ENCODE data around the gene PRDM1.

The PRDM1 gene

DNA sequence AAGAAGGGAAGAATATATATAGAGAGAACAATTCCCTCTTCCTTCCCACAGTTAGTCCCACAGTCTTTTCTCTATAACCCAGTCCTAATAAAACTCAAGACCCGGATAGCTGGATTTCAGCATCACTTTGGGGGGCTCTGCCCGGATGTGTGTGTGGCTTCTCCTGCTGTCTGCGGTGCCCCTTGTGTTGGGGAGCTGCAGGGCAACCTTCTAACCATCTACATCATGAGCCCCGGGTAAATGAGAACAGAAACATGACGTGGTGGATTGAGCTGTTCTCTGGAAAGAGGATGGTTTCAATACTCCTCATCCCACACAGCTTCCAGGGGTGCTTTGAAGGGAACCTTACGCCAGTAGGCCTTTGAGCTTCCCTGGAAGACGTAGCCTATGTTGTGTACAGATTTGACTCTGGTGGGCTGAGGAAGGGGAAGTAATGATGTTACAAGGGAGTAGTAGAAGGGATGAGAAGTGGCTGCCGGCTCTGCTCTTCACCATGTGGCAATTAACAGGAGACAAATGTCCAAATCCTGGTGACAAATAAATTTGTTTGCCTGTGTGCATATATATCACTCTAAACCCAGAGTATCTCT, 13.5 kb upstream of the PRDM1 start:
- FAIRE-seq = no peak

GRCh38 chr6:106074146-106074545, 12.0 kb upstream of the PRDM1 start:
- no peak for FAIRE-seq

DNA sequence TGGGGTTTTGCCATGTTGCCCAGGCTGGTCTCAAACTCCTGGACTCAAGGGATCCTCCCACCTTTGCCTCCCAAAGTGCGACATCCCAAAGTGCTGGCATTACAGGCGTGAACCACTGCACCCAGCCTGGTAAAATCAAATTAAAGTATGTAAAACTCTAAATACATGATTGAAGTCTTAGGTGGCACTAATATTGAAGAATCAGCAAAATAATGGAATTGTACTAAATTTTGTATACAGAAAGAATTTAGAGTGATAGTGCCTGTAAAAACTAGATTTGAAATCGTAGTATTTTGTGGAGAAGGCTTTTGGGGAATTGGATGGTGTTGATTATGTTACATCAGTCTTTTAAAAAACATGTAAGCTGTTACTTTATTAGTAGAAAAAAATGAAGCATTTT, 10.0 kb upstream of the PRDM1 start:
- FAIRE-seq = no peak

- no peak for FAIRE-seq
These were observed 9.0 kb upstream of the PRDM1 start for GRCh38 chr6:106077170-106077569.

DNA sequence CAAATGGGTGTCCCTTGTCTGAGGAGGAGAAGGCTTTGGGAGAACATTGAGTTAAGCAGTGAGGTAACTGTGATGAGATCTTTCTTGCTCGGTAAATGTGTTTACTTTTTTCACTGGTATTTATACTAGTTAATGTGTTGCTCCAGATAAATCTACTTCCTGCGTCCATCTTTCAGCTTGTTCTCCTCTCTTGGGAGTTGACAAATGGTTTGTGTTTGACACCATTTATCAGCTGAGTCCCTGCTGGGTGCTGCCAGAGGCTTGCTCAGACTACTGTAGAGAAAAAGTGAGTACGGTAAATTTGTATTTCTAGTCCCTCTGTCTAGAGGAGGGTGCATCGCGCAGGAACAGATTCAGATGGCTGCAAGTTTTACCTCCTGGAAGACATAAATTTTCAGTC, 8.3 kb upstream of the PRDM1 start:
- FAIRE-seq = no peak

- no peak for FAIRE-seq
These were observed 6.0 kb upstream of the PRDM1 start for GRCh38 chr6:106079961-106080762.

DNA sequence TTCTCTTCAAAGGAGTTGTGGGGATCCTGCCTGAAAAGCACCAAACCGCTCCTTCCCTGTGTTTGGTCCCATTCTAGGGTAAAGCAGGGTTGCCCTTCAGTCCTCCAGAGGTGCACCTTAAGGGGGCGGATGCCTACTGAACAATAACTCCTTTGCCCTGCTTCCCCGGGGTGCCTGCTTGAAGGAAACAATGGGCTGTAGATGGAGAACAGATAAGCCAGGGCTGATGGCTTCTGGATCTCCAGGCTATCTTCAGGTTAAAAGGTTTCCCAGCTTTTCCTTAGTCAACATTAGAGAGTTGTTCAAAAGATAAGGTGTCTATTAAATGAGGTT, 5.4 kb upstream of the PRDM1 start:
- FAIRE-seq = no peak

DNA sequence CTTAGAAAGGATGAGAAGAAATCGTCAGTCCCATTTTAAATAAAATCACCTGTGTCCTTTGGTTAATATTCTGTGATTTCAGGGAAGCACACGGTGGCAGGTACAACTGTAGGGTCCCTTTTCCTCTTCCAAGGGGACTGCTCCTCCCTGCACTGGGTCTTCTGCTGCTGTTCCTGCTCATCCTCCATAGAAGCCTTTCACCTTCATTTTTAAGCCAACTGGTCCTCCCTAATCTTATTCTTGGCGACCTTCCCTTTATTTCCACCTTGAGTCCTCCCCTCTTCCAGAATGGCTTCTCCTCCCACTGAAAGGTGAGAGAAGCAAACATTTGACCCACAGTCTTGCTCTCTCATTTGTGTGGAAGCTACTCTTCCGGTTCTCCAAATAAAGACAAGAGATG, 4.4 kb upstream of the PRDM1 start:
- no peak for FAIRE-seq

DNA sequence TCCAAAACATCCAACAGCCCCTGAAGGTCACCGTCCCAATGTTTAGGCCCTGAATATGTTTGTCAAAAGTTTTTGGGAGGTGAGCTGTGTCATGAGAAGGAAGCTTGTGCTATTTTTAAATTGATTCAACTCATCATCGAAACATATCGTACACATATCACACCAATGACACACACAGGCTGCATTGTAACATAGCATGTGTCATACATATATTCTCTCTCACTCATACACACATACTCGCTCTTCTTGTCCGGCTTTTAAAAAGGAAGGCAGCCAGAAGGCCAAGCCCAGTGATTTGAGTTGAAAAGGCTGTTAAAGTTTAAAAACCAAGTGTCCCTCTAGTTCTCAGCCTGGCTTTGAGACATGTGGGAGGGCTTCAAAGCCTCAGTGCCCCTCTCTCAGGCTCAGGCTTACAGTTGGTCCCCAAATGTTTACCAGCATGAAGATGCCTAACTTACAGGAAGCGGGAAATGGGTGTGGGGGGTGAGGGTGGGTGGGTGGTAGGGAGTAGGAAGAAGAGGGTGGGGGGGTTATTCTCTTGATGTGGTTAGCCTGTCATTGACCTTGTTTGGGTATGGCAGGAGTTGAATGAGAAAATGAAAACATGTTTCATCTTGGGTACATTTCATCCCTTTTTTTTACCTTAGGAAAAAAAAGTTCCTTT, 3.3 kb upstream of the PRDM1 start:
- no peak for FAIRE-seq

DNA sequence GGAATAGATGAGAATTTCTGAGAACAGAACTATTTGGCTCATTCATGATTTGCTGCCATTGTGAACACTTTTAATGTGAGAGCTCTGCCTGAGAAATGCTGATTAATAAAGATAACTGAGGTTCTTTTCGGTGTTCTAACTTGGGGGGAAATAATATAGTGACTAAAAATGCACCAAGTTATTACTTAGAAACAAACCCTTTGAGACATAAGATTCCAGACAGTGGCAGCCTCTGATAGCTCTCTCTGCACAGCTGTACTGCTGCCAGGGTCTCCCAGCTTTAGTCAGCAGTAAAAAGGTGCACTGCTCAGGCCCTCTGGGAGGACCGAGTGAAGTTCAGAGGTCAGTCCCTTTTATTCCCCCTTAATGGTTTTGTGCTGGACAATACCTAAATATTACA, 2.5 kb upstream of the PRDM1 start:
- FAIRE-seq = no peak

DNA sequence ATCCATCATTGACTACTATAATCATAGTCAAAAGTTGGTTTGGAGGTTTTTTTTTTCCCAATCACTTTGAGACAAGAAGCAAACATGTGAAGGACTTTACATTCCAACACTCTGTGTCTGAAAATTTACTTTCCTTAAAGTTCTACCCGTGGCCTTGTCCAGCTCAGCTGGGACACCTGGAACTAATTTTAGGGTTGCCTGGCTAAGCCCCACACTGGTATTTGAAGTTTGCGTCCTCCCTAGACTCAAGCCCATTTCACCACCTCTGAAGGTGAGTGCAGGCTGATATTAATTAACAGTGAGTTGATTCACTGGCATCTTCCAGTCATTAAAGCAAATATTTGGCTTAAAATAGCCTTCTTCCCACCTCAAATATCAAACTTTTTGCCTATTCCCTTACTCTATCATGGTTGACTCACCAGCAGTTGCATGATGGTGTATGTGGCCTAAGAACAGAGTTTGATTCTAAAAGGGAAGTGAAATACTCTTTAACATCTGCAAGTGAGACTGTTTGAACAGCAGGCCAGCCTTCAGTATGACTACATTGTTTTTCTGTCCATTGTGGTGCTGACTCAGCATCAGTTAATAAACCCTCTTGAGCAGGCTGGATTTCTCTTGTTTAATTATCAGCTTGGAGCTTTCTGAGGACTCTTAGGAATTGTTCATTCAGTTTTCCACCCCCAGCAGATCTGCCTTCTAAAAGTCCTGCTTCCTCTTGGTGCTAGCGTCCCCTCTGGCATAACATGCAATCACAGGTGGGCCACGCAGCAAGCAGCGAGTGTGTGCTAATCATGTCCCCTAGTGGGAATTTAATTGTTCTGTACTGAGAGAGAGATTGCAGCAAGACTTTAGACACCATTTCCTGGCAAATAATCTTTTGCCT, 1.8 kb upstream of the PRDM1 start:
- FAIRE-seq = no peak

DNA sequence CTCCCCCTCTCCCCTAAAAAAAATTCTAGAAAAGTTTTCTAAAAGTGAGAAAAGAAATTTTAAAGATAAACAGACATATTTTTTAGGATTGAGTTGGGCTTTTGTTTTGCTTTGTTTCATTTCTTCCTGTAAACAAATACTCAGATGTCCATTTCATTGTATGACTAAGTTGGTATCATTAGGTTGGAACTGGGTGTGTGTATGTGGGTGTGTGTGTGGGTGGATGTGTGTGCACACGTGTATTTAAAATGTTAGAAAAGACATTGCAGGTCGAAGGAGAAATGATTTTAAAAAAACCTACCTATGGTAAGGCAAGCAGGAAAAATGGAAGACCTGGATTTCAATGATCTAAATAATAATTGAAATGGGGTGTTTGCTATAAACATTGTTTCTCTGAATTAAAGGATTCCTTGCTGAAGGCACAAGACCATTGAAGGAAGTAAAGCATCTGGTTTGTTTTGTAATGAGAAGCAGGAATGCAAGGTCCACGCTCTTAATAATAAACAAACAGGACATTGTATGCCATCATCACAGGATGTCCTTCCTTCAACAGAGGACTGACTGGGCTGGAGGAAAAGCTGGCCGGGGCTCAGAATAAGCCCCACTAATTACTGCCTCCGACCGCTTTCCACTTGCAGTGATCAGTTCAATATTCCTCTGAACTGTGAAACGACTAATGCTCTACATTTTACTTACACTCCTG, 996 bp upstream of the PRDM1 start:
- FAIRE-seq = no peak

GRCh38 chr6:106085692-106085983, 498 bp upstream of the PRDM1 start:
- no peak for FAIRE-seq

GRCh38 chr6:106086814-106087175, 659 bp downstream of the PRDM1 start:
- no peak for FAIRE-seq

DNA sequence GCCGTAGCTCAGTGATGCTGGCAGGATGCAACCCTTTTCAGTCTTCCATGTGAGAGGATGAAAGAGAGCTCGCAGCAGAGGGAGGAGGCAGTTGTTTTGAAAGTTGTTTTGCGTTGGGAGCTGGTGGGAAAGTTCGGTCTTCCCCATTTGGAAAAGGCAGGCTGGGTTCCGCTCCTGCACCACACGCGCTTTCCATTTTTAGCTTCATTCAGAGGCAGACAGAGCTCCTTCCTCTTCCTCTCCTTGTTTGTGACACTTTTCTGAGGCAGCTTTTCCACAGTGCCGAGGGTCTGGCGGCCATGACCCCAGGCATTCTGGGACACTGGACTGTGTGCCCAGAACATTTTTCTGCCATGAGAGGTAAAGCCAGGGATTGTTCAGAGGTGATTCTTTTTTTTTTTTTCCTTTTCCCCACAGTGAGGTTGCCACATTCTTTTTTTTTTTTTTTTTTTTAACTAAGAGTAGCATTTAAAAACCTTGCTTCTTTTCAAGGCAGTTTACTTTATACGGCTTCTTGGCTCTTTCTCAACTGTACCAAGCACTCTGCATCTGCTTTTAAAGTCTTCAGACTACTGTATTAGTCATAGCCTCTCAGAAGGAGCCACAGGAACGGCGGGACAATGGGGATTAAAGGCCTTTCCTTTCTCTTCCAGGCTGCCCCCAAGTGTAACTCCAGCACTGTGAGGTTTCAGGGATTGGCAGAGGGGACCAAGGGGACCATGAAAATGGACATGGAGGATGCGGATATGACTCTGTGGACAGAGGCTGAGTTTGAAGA, 1.6 kb downstream of the PRDM1 start:
- no peak for FAIRE-seq

GRCh38 chr6:106090001-106090400, 3.9 kb downstream of the PRDM1 start:
- FAIRE-seq = no peak

- FAIRE-seq = no peak
These were observed 6.1 kb downstream of the PRDM1 start for GRCh38 chr6:106092279-106092678.

DNA sequence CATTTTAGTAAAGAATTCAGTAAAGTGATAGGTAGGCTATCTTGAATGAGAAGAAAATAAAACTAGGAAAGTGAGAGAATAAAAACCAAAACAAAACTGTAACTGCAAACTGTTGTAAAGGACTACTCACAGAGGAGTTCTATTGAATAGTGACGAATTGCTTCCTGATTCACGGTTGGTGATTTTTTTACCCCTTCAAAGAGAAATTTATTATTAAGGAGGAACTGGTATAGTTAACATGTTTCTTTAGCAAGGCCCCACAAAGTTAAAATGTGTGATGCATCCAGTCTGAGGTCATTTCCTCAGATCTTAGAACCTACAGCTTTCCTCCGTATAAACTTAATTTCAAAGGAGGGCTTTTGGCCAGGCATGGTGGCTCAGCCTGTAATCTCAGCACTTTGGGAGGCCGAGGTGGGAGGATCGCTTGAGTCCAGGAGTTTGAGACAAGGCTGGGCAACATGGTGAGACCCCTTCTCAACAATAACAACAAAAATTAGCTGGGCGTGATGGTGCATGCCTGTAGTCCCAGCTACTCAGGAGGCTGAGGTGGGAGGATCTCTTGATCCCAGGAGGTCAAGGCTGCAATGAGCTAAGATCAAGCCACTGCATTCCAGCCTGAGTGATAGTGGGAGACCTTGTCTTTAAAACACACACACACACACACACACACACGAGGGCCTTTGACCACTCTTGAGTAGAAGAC, 8.3 kb downstream of the PRDM1 start:
- FAIRE-seq = no peak

- no peak for FAIRE-seq
These were observed 8.8 kb downstream of the PRDM1 start for GRCh38 chr6:106094964-106095335.

- peak; percentile 83 for FAIRE-seq
These were observed 11.5 kb downstream of the PRDM1 start for GRCh38 chr6:106097411-106098231.

All from colon (tissue), 2 donors.